Left lobe of liver (tissue), 2 donors: ENCODE measurements around the gene ACTR3. TPM values are rescaled to one million over a fixed set of nuclear protein-coding genes. Genes with fewer than 3 reads are reported as not detected.
"Not testable (repeated sequence)": the region's sequence is repeated elsewhere in the genome, so short reads cannot be mapped to it uniquely, and the experiment has no call there.

ENCODE experiments used
- ATAC-seq: fragments of 200-7000 bp; cut with Tn5 transposase; one replicate; pipeline ENCODE4 v1.9.1; 2020; ENCODE audit warnings: mild to moderate bottlenecking, moderate library complexity
- DNase-seq: peaks from one replicate; pipeline ENCODE4 v3.0.0-alpha.2; 2020; ENCODE audit warnings: low spot score
- total RNA-seq: library from RNA; stranded (reverse); gene quantifications from one replicate; pipeline ENCODE4 v1.2.1, GENCODE V29; 2021
- donor health status: DM: no; HTN: no; CAD: no; lungs with moderate emphysema.
- donor health status: DM: no; HTN: yes; CAD: no.

The ACTR3 gene
- 64.3 TPM for total RNA-seq

- DNase-seq (peak; percentile 99), ATAC-seq (peak; percentile 90)
Measured at GRCh38 chr2:113889471-113890252, at the start of gene ACTR3. ACTR3 (plus strand) TSS chr2:113890089; CDS start chr2:113890280, 191 bp downstream.

GRCh38 chr2:113840518-113840917, 49.4 kb upstream of the ACTR3 start:
- ATAC-seq (no peak), DNase-seq (no peak)

DNA sequence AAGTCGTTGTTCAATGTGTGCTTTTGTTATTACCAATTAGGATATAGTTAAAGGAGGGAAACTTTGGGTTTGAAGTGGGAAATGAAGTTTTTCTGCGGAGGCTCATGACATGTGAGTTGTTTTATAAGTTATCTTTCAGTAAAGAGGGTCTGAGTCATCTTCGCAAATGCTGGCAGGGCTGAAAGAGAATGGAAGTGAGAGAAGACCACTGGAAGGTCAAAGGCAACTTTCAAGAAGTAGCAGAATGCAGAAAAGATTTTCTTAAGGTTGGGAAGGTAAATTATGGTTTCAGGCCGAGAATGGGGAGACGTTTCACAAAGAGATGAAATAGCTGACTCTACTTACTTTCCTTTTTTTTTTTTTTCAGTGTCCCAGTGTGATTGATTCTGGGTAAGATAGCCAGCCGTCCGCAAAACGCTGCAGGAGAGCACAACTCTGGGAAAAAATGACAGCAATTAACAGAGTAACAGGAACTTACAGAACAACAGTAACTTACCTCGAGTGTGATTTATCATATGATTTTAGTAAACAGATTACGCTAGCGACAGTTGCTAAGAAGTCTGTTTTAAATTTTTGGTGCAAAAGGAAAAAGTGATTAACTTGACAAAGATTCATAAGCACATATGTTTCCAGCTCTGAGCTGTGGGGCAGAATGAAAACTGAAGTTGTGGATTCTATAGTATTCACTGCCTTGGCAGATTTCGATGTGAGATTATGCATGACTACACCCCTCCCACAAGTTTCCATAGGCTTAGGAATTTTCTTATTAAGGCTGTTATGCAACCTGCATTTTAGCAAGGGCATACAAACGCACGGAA, 46.8 kb upstream of the ACTR3 start:
- ATAC-seq: no peak
- DNase-seq: no peak

DNA sequence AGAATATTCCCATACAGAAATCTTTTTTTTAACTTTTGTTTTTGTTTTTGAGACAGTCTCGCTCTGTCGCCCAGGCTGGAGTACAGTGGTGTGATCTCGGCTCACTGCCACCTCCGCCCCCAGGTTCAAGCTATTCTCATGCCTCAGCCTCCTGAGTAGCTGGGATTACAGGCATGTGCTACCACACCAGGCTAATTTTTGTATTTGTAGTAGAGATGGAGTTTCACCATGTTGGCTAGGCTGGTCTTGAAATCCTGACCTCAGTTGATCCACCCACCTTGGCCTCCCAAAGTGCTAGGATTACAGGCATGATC, 46.2 kb upstream of the ACTR3 start:
- DNase-seq, ATAC-seq: not testable (repeated sequence)

DNA sequence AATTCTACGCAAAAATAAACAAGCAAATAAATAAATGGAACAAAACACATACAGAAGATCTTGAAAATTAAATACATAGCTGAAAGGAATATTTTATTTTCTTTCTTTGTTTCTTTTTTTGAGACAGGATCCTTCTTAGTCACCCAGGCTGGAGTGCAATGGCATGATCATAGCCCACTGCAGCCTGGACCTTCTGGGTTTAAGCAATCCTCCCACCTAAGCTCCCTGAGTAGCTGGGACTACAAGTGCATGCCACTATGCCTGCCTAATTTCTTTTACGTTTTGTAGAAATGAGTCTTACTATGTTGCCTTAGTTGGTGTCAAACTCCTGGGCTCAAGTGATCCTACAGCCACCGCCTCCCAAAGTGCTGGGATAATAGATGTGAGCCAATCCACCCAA, 44.6 kb upstream of the ACTR3 start:
- ATAC-seq: no peak
- no peak for DNase-seq

GRCh38 chr2:113845796-113846195, 44.1 kb upstream of the ACTR3 start:
- not testable (repeated sequence) for ATAC-seq, DNase-seq

GRCh38 chr2:113846429-113846828, 43.5 kb upstream of the ACTR3 start:
- DNase-seq: no peak
- ATAC-seq: no peak

GRCh38 chr2:113847144-113847543, 42.7 kb upstream of the ACTR3 start:
- DNase-seq (no peak), ATAC-seq (no peak)

DNA sequence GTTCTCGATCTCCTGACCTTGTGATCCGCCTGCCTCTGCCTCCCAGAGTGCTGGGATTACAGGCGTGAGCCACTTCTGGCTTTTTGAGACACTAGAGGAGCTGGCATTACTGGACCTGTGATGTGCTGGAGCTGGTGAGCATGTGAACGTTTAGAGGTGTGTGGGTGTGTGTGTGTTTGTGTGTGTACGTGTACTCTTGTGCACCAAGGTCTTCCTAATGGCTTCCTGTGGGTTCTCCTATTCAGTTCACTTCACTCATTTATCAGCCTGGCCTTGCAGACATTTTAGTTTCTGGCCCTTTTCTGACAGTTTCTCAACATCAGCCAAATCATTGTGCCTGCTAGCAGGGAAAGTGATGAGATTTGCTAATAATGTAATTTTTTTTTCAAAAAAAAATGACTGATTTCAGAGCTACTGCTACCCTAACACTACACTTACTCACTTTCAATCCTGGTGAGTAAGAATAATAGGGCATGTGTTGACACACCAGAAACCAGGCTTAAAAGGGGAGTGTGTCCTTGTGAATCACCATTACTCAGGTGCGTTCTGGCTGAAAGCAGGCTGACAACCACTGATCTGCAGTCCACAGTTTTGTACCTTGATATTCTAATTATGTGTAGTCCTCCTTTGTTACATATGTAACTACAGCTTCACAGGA, 41.0 kb upstream of the ACTR3 start:
- ATAC-seq: no peak

DNA sequence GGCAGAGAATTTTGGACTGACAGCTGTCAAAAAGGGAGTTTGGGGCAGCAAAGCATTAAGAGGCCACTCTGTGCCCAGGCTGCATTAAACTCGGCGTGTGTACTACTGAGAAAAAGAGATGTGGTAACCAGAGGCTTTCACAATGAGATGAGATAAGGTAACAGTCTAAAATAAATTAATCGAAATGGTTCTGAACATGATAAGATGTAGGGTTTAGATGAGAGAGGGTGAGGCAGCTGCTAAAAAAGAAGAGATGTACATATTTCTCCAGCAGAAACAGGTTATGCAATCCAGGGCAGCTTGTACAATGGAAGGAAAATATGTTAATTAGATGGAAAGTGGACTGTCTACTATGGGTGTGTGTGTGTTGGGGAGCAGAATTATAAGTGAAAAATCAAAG, 39.2 kb upstream of the ACTR3 start:
- ATAC-seq (no peak), DNase-seq (no peak)

More for the DNA sequence above, 41.0 kb upstream of the ACTR3 start:
- DNase-seq: no peak

- ATAC-seq: no peak
- DNase-seq: no peak
Measured at GRCh38 chr2:113851640-113852039, 38.2 kb upstream of the ACTR3 start.

DNA sequence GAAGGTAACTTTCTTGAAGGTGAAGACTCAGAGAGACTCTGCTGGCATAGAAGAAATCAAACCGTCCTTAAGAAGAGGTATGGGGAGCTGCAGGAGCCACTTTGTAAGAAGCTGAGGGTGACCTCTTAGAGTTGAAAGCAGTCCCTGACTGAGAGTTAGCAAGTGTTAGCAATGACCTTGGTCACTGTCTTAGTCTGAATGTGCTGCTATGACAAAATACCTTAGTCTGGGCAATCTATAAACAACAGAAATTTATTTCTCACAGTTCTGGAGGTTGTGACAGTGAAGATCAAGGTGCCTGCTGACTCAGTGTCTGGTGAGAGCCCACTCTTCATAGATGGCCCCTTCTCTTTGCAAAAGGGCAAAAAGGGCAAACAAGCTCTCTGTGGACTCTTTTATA, 35.7 kb upstream of the ACTR3 start:
- no peak for ATAC-seq
- no peak for DNase-seq

GRCh38 chr2:113854970-113855740, 34.7 kb upstream of the ACTR3 start:
- no peak for ATAC-seq

DNA sequence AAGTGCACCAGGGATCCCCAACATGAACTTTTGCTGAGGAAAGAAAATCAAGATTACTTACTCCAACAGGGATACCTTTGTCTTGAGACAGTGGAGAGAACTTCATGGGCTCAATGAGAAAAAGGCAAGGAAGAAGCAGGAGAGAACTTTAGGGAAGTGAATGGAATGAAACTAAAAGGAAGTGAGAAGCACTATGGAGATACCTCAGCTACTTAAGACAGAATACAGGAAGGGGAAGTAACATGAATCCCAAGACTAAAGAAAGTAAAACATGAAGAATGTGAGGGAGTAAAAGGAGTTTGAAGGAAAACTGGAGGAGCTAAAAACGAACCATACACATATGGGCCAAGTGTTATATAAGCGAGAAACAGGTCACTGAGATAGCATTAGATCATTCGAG, 32.4 kb upstream of the ACTR3 start:
- DNase-seq (no peak), ATAC-seq (no peak)

More at GRCh38 chr2:113854970-113855740, 34.7 kb upstream of the ACTR3 start:
- no peak for DNase-seq

GRCh38 chr2:113858764-113859163, 31.1 kb upstream of the ACTR3 start:
- no peak for ATAC-seq
- DNase-seq: no peak

- DNase-seq (no peak), ATAC-seq (no peak)
Measured at GRCh38 chr2:113861740-113862139, 28.1 kb upstream of the ACTR3 start.

DNA sequence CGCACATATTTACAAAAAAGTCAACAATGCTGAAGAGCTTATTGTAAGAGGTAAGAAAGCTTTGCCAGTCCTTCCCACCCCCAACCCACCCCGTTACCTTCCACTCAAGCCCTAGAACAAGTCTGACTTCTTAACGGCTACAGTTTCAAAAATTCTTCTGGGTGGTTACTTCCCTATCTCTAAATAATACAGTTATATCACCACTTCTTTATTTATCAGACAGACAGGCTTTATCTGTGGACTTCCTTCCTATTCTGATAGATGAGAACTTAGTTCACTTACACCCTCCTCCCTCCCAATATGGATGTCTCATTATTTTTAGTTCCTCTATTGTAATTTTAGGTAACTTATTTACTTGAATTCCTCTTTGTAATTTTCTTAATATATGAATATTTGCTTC, 26.7 kb upstream of the ACTR3 start:
- no peak for DNase-seq
- ATAC-seq: no peak

- DNase-seq (no peak), ATAC-seq (no peak)
Measured at GRCh38 chr2:113867571-113867970, 22.3 kb upstream of the ACTR3 start.

DNA sequence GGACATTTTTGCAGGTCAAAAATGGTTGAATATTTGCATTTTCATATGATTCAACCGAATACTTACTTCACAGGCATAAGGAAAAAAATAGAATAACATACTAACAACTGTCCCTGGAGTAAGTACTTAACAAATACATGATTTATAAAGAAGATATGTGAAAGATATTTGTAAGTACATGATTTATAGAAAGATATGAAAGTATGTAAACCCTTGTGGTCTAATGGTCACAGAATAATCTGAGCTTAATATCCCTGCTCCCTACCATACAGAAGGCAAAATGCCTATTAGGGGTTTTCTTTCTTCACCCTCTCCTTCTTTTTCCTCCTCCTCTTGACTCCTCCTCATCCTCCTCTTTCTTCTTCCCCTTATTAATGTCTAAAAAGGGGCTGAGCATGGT, 20.6 kb upstream of the ACTR3 start:
- no peak for ATAC-seq
- no peak for DNase-seq

GRCh38 chr2:113872201-113872600, 17.7 kb upstream of the ACTR3 start:
- ATAC-seq (no peak), DNase-seq (no peak)

- DNase-seq (no peak), ATAC-seq (no peak)
Measured at GRCh38 chr2:113873867-113874266, 16.0 kb upstream of the ACTR3 start.
